ENCODE data around the gene TEKT5.
"Not testable (repeated sequence)": the region's sequence is repeated elsewhere in the genome, so short reads cannot be mapped to it uniquely, and the experiment has no call there.

The TEKT5 gene

GRCh38 chr16:10633429-10633828 lies 61.3 kb downstream of the TEKT5 start:
- not testable (repeated sequence) for DNase-seq (ENCODE audit: low read depth in 3 of 3)

GRCh38 chr16:10631886-10632285 lies 62.8 kb downstream of the TEKT5 start:
- no peak for DNase-seq (ENCODE audit: low read depth in 3 of 3)

GRCh38 chr16:10629592-10629963 lies 65.2 kb downstream of the TEKT5 start:
- DNase-seq (ENCODE audit: low read depth in 3 of 3) = no peak

- no peak for DNase-seq (ENCODE audit: low read depth in 3 of 3)
Measured at GRCh38 chr16:10625595-10626357, 69.0 kb downstream of the TEKT5 start.

- DNase-seq (ENCODE audit: low read depth in 3 of 3) = no peak
Measured at GRCh38 chr16:10624527-10624926, 70.2 kb downstream of the TEKT5 start.

GRCh38 chr16:10623059-10623458 lies 71.7 kb downstream of the TEKT5 start:
- DNase-seq (ENCODE audit: low read depth in 3 of 3) = no peak

- no peak for DNase-seq (ENCODE audit: low read depth in 3 of 3)
Measured at GRCh38 chr16:10622036-10622921, 72.5 kb downstream of the TEKT5 start.

GRCh38 chr16:10621216-10621949 lies 73.3 kb downstream of the TEKT5 start:
- DNase-seq (ENCODE audit: low read depth in 3 of 3) = not testable (repeated sequence)

GRCh38 chr16:10620120-10620519 lies 74.6 kb downstream of the TEKT5 start:
- DNase-seq (ENCODE audit: low read depth in 3 of 3) = no peak

GRCh38 chr16:10619271-10619849 lies 75.4 kb downstream of the TEKT5 start:
- no peak for DNase-seq (ENCODE audit: low read depth in 3 of 3)

GRCh38 chr16:10618710-10619209 lies 76.0 kb downstream of the TEKT5 start:
- no peak for DNase-seq (ENCODE audit: low read depth in 3 of 3)

GRCh38 chr16:10617662-10618420 lies 76.9 kb downstream of the TEKT5 start:
- no peak for DNase-seq (ENCODE audit: low read depth in 3 of 3)

- no peak for DNase-seq (ENCODE audit: low read depth in 3 of 3)
Measured at GRCh38 chr16:10616756-10617640, 77.7 kb downstream of the TEKT5 start.

GRCh38 chr16:10616419-10616755 lies 78.3 kb downstream of the TEKT5 start:
- DNase-seq (ENCODE audit: low read depth in 3 of 3) = no peak

- DNase-seq (ENCODE audit: low read depth in 3 of 3) = no peak
Measured at GRCh38 chr16:10614685-10615084, 80.0 kb downstream of the TEKT5 start.

- no peak for DNase-seq (ENCODE audit: low read depth in 3 of 3)
Measured at GRCh38 chr16:10613785-10614485, 80.8 kb downstream of the TEKT5 start.

GRCh38 chr16:10612649-10613179 lies 82.0 kb downstream of the TEKT5 start:
- DNase-seq (ENCODE audit: low read depth in 3 of 3) = no peak

- DNase-seq (ENCODE audit: low read depth in 3 of 3) = no peak
Measured at GRCh38 chr16:10611825-10612342, 82.8 kb downstream of the TEKT5 start.
